ENCODE results near the gene ALOX5AP.

The ALOX5AP gene

GRCh38 chr13:30773561-30773960 lies 38.2 kb downstream of the ALOX5AP start:
- no peak for DNase-seq

- DNase-seq, result peak; percentile 33
Measured at GRCh38 chr13:30774214-30774730, 38.9 kb downstream of the ALOX5AP start.

GRCh38 chr13:30776661-30777060 lies 41.3 kb downstream of the ALOX5AP start:
- no peak for DNase-seq

- no peak for DNase-seq
Measured at GRCh38 chr13:30779016-30779415, 43.7 kb downstream of the ALOX5AP start.

- DNase-seq, result no peak
Measured at GRCh38 chr13:30779608-30780007, 44.3 kb downstream of the ALOX5AP start.

GRCh38 chr13:30780338-30780981 lies 45.1 kb downstream of the ALOX5AP start:
- DNase-seq, result no peak

GRCh38 chr13:30785191-30785850 lies 50.0 kb downstream of the ALOX5AP start:
- DNase-seq, result no peak

- DNase-seq, result no peak
Measured at GRCh38 chr13:30786648-30787047, 51.3 kb downstream of the ALOX5AP start.

- no peak for DNase-seq
Measured at GRCh38 chr13:30787738-30788525, 52.6 kb downstream of the ALOX5AP start.

- no peak for DNase-seq
Measured at GRCh38 chr13:30789166-30789862, 54.0 kb downstream of the ALOX5AP start.

GRCh38 chr13:30790592-30790991 lies 55.2 kb downstream of the ALOX5AP start:
- no peak for DNase-seq

GRCh38 chr13:30791354-30792001 lies 56.1 kb downstream of the ALOX5AP start:
- DNase-seq, result no peak

GRCh38 chr13:30792285-30793000 lies 57.1 kb downstream of the ALOX5AP start:
- no peak for DNase-seq

- DNase-seq, result peak; percentile 14
Measured at GRCh38 chr13:30796132-30796572, 60.8 kb downstream of the ALOX5AP start.

- DNase-seq, result peak; percentile 67
Measured at GRCh38 chr13:30796631-30797601, 61.6 kb downstream of the ALOX5AP start.

- DNase-seq, result no peak
Measured at GRCh38 chr13:30797847-30798535, 62.6 kb downstream of the ALOX5AP start.

GRCh38 chr13:30798776-30799355 lies 63.5 kb downstream of the ALOX5AP start:
- DNase-seq, result no peak

- no peak for DNase-seq
Measured at GRCh38 chr13:30799356-30799824, 64.0 kb downstream of the ALOX5AP start.

GRCh38 chr13:30800107-30800506 lies 64.8 kb downstream of the ALOX5AP start:
- no peak for DNase-seq

Measured in stimulated activated CD4-positive, alpha-beta T cell treated with anti-CD3 and anti-CD28 coated beads, Interleukin-4, amount 100 ng/mL, for 24 hours (primary cell).